HepG2 (cell line): ENCODE measurements around the gene MKNK1. TPM values are rescaled to one million over a fixed set of nuclear protein-coding genes. Genes with fewer than 3 reads are reported as not detected.

Experiments
- ATAC-seq: fragments of 200-7000 bp; cut with Tn5 transposase; 3 replicates; pipeline ENCODE4 v1.9.1; 2020; ENCODE audit warnings: mild to moderate bottlenecking, moderate library complexity
- BruUV-seq: library from RNA; stranded (reverse); fragments of 400-500 nt; replicated peaks from 2 replicates; lab custom pipeline; 2021; lab: Mats Ljungman, UMichigan
- CTCF ChIA-PET: fragments of 300-600 bp; formaldehyde crosslinking; extraction: SDS; loops from one replicate; lab custom pipeline; 2021; ENCODE audit warnings: low total read pairs, inconsistent platforms, low intra/inter-chr PET ratio; lab: Yijun Ruan, JAX
- POLR2A ChIA-PET: fragments of 350-600 bp; sonication (Branson Sonifier 250); formaldehyde crosslinking; loops from one replicate; lab custom pipeline; 2020; ENCODE audit warnings: antibody characterized with exemption, inconsistent platforms; lab: Yijun Ruan, JAX
- DNase-seq: peaks from one replicate; pipeline ENCODE4 v3.0.0-alpha.2; 2015; ENCODE audit warnings: low spot score
- FAIRE-seq: peaks from 3 replicates; lab custom pipeline; 2011; peaks lifted over from hg19 to GRCh38; lab: Jason Lieb, UNC
- H2AFZ ChIP-seq: one replicate; pipeline ENCODE4 v1.6.1; 2011; ENCODE audit warnings: low read length, inconsistent platforms
- H3K27ac ChIP-seq: fragments of 300-600 bp; 3 replicates; pipeline ENCODE4 v1.8.0; 2011; ENCODE audit warnings: mixed run types, mild to moderate bottlenecking, mixed read lengths, low read length, inconsistent platforms; ENCODE audit not compliant: insufficient read depth; ENCODE audit errors: extremely low read length
- H3K27me3 ChIP-seq, 2 experiments: fragments of 200-600 bp in 1 of 2; 2 replicates in 1 of 2; 3 replicates in 1 of 2; pipeline versions ENCODE4 v1.6.0 to v1.8.0; 2011; ENCODE audit warnings: low read length in 2 of 2, mild to moderate bottlenecking in 2 of 2, moderate library complexity in 2 of 2, inconsistent platforms in 1 of 2; ENCODE audit not compliant: insufficient read depth in 2 of 2, control insufficient read depth in 1 of 2
- H3K36me3 ChIP-seq, 2 experiments: fragments of 200-600 bp in 1 of 2; replicated peaks in 1 of 2; 2 replicates in 1 of 2; 3 replicates in 1 of 2; pipeline versions ENCODE4 v1.5.1 to v1.8.0; 2011; ENCODE audit warnings: low read length in 2 of 2, inconsistent platforms in 1 of 2; ENCODE audit not compliant: insufficient read depth in 2 of 2, control insufficient read depth in 1 of 2
- H3K4me1 ChIP-seq: 2 replicates; pipeline ENCODE4 v1.5.1; 2012; ENCODE audit warnings: low read length, inconsistent platforms; ENCODE audit not compliant: insufficient read depth
- H3K4me2 ChIP-seq: 2 replicates; pipeline ENCODE4 v1.6.0; 2011; ENCODE audit warnings: low read depth, low read length, inconsistent platforms
- H3K4me3 ChIP-seq, 3 experiments: fragments of 200-600 bp in 1 of 3; sonication (generic), shearing (Covaris generic) in 1 of 3; replicated peaks in 1 of 3; 2 replicates each; pipeline ENCODE4 v1.5.1; 2011 to 2016; ENCODE audit warnings: low read length in 3 of 3, inconsistent platforms in 2 of 3, low read depth in 2 of 3, mild to moderate bottlenecking in 2 of 3, control low read depth in 1 of 3, mixed read lengths in 1 of 3; ENCODE audit not compliant: insufficient read depth in 1 of 3
- H3K79me2 ChIP-seq: one replicate; pipeline ENCODE4 v1.6.1; 2011; ENCODE audit warnings: low read length, inconsistent platforms; ENCODE audit not compliant: insufficient read depth
- H3K9ac ChIP-seq: 2 replicates; pipeline ENCODE4 v1.6.0; 2011; ENCODE audit warnings: mild to moderate bottlenecking, low read depth, low read length, inconsistent platforms; ENCODE audit not compliant: insufficient read depth
- H3K9me3 ChIP-seq: 2 replicates; pipeline ENCODE4 v1.5.1; 2012; ENCODE audit warnings: mild to moderate bottlenecking, low read length
- H4K20me1 ChIP-seq: 2 replicates; pipeline ENCODE4 v1.6.0; 2011; ENCODE audit warnings: inconsistent platforms, mild to moderate bottlenecking, low read length, moderate library complexity; ENCODE audit not compliant: insufficient read depth
- ADNP ChIP-seq: sonication (generic); formaldehyde crosslinking; IDR thresholded peaks from 2 replicates; pipeline ENCODE4 v1.4.0; 2020; ENCODE audit warnings: missing genetic modification reagents
- ESRRA ChIP-seq: sonication (generic); formaldehyde crosslinking; IDR thresholded peaks from 2 replicates; pipeline ENCODE4 v1.5.1; 2020; ENCODE audit warnings: mild to moderate bottlenecking, low read depth, missing genetic modification reagents
- KAT8 ChIP-seq: IDR thresholded peaks from 2 replicates; pipeline ENCODE4 v1.6.1; 2016; ENCODE audit warnings: missing genetic modification reagents, missing compliant biosample characterization
- ZSCAN29 ChIP-seq: sonication (generic); formaldehyde crosslinking; conservative IDR thresholded peaks from 2 replicates; pipeline ENCODE4 v1.4.0; 2020; ENCODE audit warnings: mild to moderate bottlenecking, missing genetic modification reagents
- whole genome bisulfite sequencing: methylation state at CpG from one replicate; pipeline ENCODE4 v1.1.6; 2017; ENCODE audit warnings: low lambda C conversion rate; 5-methylcytosine and 5-hydroxymethylcytosine counted together
- in situ Hi-C: cut with HindIII; loops from 2 replicates; pipeline ENCODE4 v1.10.0; 2017; ENCODE audit warnings: low pct_unique_long_range_greater_than_20kb; ENCODE audit not compliant: extremely low pct_ligation_motif_present
- intact Hi-C: fragments of 100-400 bp; cut with micrococcal nuclease; formaldehyde crosslinking; loops from one replicate; pipeline ENCODE4 v1.10.0; 2022; ENCODE audit not compliant: unreplicated experiment
- polyA plus RNA-seq, 8 experiments: library from polyadenylated mRNA; depleted of rRNA in 3 of 8; stranded (reverse) in 7 of 8; unstranded in 1 of 8; fragments of >200 nt; fragmentation: Illumina TruSeq in 4 of 8; extraction: Trizol in 4 of 8; gene quantifications; 2 replicates each; pipeline versions ENCODE4 v1.2.1 to v1.2.3, GENCODE V29; 2011 to 2016; ENCODE audit warnings: low read depth in 4 of 8, missing spikeins in 1 of 8, mixed read lengths in 1 of 8; ENCODE audit not compliant: insufficient read depth in 1 of 8
- total RNA-seq, 5 experiments: library from RNA; depleted of rRNA; stranded (reverse); fragments of >200 nt; fragmentation: Illumina TruSeq; extraction: Trizol; gene quantifications; 2 replicates each; pipeline ENCODE4 v1.2.3, GENCODE V29; 2016; ENCODE audit warnings: low read depth in 1 of 5
- TF ChIP-seq, protein P1 (sequence below): sonication (generic); formaldehyde crosslinking; IDR thresholded peaks from 2 replicates; pipeline ENCODE4 v1.4.0; 2020; ENCODE audit warnings: missing genetic modification reagents

Gene MKNK1
- total and polyA plus RNA-seq, 2 of the 13 experiments (the other 11 are each of a cell fraction or from before 2014, with no cell fraction given): 18.5 to 24.1 TPM

DNA sequence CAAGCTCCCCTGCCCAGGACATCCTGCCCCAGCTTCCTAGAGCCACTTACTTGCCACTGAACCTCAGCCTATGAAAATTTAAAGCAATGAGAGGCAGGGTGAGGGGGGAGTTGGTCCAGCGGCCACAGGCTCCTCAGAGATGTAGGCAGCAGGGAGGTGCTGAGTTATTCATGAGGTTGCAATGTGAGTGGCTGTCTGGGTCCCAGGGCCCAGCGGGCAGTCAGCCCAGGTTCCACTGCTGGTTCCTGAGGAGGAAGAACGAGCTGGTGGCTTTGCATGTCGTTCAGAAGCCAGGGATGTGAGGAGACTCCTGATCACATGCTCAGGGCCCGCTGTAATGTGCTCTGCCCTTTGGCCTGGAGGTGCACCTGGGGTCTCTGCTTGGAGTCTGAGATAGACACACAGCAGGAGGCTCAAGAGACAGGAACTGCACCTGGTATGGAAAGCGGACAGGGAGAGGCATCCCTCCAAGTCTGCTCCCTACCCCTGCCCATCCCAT lies 52.4 kb downstream of the MKNK1 start, which contains the start of gene KNCN:
KNCN (minus strand) TSS at position 51 of the 499 bp plus-strand sequence. CDS start 432 bp downstream, outside the sequence.
- no TSS peak for BruUV-seq

More for the DNA sequence above, 52.4 kb downstream of the MKNK1 start, which contains the start of gene KNCN:
- H3K4me2 ChIP-seq: no peak within 1 kb of the TSS
- ATAC-seq (no peak), DNase-seq (no peak), FAIRE-seq (no peak)
- H4K20me1 ChIP-seq: no peaks in the 10 kb centered on the region
- CTCF ChIA-PET: no interaction called here
- TF ChIP-seq ZSCAN29 (CRISPR knock-in tag) (no peak), ADNP (CRISPR knock-in tag) (no peak), ESRRA (no peak), KAT8 (CRISPR knock-in tag) (no peak)
- TF ChIP-seq, protein P1, sequence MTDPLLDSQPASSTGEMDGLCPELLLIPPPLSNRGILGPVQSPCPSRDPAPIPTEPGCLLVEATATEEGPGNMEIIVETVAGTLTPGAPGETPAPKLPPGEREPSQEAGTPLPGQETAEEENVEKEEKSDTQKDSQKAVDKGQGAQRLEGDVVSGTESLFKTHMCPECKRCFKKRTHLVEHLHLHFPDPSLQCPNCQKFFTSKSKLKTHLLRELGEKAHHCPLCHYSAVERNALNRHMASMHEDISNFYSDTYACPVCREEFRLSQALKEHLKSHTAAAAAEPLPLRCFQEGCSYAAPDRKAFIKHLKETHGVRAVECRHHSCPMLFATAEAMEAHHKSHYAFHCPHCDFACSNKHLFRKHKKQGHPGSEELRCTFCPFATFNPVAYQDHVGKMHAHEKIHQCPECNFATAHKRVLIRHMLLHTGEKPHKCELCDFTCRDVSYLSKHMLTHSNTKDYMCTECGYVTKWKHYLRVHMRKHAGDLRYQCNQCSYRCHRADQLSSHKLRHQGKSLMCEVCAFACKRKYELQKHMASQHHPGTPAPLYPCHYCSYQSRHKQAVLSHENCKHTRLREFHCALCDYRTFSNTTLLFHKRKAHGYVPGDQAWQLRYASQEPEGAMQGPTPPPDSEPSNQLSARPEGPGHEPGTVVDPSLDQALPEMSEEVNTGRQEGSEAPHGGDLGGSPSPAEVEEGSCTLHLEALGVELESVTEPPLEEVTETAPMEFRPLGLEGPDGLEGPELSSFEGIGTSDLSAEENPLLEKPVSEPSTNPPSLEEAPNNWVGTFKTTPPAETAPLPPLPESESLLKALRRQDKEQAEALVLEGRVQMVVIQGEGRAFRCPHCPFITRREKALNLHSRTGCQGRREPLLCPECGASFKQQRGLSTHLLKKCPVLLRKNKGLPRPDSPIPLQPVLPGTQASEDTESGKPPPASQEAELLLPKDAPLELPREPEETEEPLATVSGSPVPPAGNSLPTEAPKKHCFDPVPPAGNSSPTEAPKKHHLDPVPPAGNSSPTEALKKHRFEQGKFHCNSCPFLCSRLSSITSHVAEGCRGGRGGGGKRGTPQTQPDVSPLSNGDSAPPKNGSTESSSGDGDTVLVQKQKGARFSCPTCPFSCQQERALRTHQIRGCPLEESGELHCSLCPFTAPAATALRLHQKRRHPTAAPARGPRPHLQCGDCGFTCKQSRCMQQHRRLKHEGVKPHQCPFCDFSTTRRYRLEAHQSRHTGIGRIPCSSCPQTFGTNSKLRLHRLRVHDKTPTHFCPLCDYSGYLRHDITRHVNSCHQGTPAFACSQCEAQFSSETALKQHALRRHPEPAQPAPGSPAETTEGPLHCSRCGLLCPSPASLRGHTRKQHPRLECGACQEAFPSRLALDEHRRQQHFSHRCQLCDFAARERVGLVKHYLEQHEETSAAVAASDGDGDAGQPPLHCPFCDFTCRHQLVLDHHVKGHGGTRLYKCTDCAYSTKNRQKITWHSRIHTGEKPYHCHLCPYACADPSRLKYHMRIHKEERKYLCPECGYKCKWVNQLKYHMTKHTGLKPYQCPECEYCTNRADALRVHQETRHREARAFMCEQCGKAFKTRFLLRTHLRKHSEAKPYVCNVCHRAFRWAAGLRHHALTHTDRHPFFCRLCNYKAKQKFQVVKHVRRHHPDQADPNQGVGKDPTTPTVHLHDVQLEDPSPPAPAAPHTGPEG (CRISPR knock-in tag): no peak
- WGBS: 48% methylated on average over 2 of the region's 6 CpGs
- no peaks in the 10 kb centered on the region for H3K79me2 ChIP-seq
- intact Hi-C loops (loop anchor here (10.0 kb wide), 1 partner anchor 173 kb away; no protein-coding TSS in a partner anchor), in situ Hi-C loops (no loop called here)
- no peaks in the 10 kb centered on the region for H3K36me3 ChIP-seq
- no peak within 1 kb of the TSS for H3K27ac ChIP-seq
- H3K9ac ChIP-seq: no peak within 1 kb of the TSS
- POLR2A ChIA-PET: no interaction called here
- H3K4me3 ChIP-seq: no peak within 1 kb of the TSS
- no peak within 1 kb of the TSS for H2AFZ ChIP-seq
- peaks cover 11% of the 10 kb centered on the region; the same call in 1 of the 2 replicates for H3K4me1 ChIP-seq
- H3K9me3 ChIP-seq: no peaks in the 10 kb centered on the region
- peaks cover 3 to 30% of the 10 kb centered on the region in 2 experiments; a peak in 3 of 5 replicates for H3K27me3 ChIP-seq
